8988T (cell line): Measurements from ENCODE around the gene PFKP.
"Not testable (repeated sequence)": the region's sequence is repeated elsewhere in the genome, so short reads cannot be mapped to it uniquely, and the experiment has no call there.

Experiments
- DNase-seq: peaks from one replicate; pipeline ENCODE4 v3.0.0; 2011

Gene PFKP

GRCh38 chr10:3167611-3168330 is 100.4 kb downstream of the PFKP start:
- DNase-seq, result no peak

GRCh38 chr10:3169271-3169670 is 101.9 kb downstream of the PFKP start:
- no peak for DNase-seq

- no peak for DNase-seq
Measured at GRCh38 chr10:3169673-3170072, 102.3 kb downstream of the PFKP start.

GRCh38 chr10:3171488-3171887 is 104.1 kb downstream of the PFKP start:
- not testable (repeated sequence) for DNase-seq

GRCh38 chr10:3172081-3172445 is 104.7 kb downstream of the PFKP start:
- no peak for DNase-seq

GRCh38 chr10:3172446-3173170 is 105.3 kb downstream of the PFKP start, which contains the start of gene PITRM1:
PITRM1 (minus strand) TSS chr10:3172782; CDS start chr10:3172772, 10 bp downstream.
- peak; percentile 86 for DNase-seq

- DNase-seq, result peak; percentile 45
Measured at GRCh38 chr10:3173171-3173878, 106.0 kb downstream of the PFKP start.

GRCh38 chr10:3178042-3178441 is 110.7 kb downstream of the PFKP start:
- DNase-seq, result no peak

- no peak for DNase-seq
Measured at GRCh38 chr10:3179174-3179573, 111.8 kb downstream of the PFKP start.

- no peak for DNase-seq
Measured at GRCh38 chr10:3180355-3181025, 113.1 kb downstream of the PFKP start.

- no peak for DNase-seq
Measured at GRCh38 chr10:3185386-3185785, 118.0 kb downstream of the PFKP start.

- DNase-seq, result no peak
Measured at GRCh38 chr10:3186368-3186767, 119.0 kb downstream of the PFKP start.
